ENCODE results near the gene CACNA2D3.

GRCh38 chr3:54217828-54218227 lies 95.5 kb downstream of the CACNA2D3 start:
- TF ChIP-seq EZH2 (IDR thresholded peaks at IDR 0.05; ENCODE audit: insufficient read depth, poor library complexity, severe bottlenecking) = no peak
- TF ChIP-seq EZH2phosphoT487 (IDR thresholded peaks at IDR 0.05; ENCODE audit: insufficient read depth, low read depth) = no peak
